GM12864 (cell line): ENCODE measurements around the gene RFTN2.
"Not testable (repeated sequence)": the region's sequence is repeated elsewhere in the genome, so short reads cannot be mapped to it uniquely, and the experiment has no call there.

Experiments used
- DNase-seq: peaks from one replicate; pipeline ENCODE4 v3.0.0-alpha.2; 2011; ENCODE audit warnings: low read depth
- H3K4me3 ChIP-seq: 2 replicates; pipeline ENCODE4 v1.5.1; 2011; ENCODE audit warnings: mild to moderate bottlenecking, low read depth, low read length, control low read depth
- TF ChIP-seq, protein P1 (sequence below): IDR thresholded peaks from 2 replicates; pipeline ENCODE4 v1.5.1; 2011; ENCODE audit warnings: low read depth, mild to moderate bottlenecking, moderate library complexity, low read length, control low read depth, inconsistent platforms; ENCODE audit errors: missing control alignments

The RFTN2 gene

GRCh38 chr2:197599285-197599965 lies 76.0 kb downstream of the RFTN2 start:
- DNase-seq = peak; percentile 39
- H3K4me3 ChIP-seq = no peak overlapping the region
- TF ChIP-seq, protein P1, sequence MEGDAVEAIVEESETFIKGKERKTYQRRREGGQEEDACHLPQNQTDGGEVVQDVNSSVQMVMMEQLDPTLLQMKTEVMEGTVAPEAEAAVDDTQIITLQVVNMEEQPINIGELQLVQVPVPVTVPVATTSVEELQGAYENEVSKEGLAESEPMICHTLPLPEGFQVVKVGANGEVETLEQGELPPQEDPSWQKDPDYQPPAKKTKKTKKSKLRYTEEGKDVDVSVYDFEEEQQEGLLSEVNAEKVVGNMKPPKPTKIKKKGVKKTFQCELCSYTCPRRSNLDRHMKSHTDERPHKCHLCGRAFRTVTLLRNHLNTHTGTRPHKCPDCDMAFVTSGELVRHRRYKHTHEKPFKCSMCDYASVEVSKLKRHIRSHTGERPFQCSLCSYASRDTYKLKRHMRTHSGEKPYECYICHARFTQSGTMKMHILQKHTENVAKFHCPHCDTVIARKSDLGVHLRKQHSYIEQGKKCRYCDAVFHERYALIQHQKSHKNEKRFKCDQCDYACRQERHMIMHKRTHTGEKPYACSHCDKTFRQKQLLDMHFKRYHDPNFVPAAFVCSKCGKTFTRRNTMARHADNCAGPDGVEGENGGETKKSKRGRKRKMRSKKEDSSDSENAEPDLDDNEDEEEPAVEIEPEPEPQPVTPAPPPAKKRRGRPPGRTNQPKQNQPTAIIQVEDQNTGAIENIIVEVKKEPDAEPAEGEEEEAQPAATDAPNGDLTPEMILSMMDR = peak; percentile 65

DNA sequence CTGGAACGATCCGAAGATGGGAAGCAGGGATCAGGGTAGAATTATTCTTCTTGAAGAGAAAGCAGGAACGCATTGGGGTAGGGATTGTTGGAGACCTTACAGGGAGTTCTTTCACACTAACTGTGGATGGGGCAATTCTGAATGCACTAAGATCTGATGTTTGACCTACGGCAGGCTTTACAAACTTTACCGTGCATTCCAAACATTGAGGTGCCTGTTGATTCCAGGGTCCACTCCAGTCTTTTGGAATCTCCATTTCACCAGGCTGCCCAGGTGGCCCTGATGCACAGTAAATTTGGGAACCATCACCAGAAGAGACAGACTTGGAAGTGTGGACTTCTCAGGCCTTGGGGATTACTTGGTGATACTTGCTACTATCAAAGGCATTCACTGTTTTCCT lies 76.9 kb downstream of the RFTN2 start:
- no peak overlapping the region for H3K4me3 ChIP-seq
- TF ChIP-seq, protein P1 = no peak
- DNase-seq = no peak

DNA sequence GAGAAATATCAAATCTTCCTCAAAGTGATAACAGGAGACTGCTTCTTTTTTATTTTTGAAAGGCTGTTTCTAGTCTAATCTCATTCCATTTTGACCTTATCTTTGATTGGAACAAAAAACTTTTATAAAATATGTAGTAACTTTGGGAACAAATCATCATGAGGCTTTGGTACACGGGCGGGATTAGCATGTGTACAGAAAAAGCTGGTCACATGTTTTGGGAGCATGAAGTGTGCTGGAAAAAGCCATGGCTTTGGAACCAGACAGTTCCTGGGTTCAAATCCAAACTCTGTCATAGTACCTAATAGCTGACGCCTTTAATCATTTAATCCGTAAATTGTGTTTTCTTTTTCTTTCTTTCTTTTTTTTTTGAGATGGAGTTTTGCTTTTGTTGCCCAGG lies 78.2 kb downstream of the RFTN2 start:
- TF ChIP-seq, protein P1 = no peak
- H3K4me3 ChIP-seq = no peak overlapping the region
- DNase-seq = no peak

- H3K4me3 ChIP-seq = no peak overlapping the region
- DNase-seq = no peak
- TF ChIP-seq, protein P1 = no peak
Measured at GRCh38 chr2:197596766-197597165, 78.6 kb downstream of the RFTN2 start.

DNA sequence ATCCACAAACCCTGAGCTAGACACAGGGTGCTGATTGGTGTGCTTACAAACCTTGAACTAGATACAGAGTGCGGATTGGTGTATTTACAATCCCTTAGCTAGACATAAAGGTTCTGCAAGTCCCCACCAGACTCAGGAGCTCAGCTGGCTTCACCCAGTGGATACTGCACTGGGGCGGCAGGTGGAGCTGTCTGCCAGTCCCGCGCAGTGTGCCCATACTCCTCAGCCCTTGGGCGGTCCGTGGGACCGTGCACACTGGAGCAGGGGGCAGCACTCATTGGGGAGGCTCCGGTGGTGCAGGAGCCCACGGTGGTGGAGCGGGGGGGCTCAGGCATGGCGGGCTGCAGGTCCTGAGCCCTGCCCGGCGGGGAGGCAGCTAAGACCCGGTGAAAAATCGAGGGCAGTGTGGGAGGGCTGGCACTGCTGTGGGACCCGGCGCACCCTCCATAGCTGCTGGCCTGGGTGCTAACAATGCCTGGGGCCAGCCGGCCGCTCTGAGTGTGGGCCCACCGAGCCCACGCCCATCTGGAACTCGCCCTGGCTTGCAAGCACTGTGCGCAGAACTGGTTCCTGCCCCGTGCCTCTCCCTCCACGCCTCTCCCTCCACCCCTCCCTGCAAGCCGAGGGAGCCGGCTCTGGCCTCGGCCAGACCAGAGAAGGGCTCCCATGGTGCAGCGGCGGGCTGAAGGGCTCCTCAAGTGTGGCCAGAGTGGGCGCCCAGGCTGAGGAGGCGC lies 83.9 kb downstream of the RFTN2 start:
- DNase-seq = no peak
- no peak overlapping the region for H3K4me3 ChIP-seq
- TF ChIP-seq, protein P1 = no peak

- H3K4me3 ChIP-seq, DNase-seq: not testable (repeated sequence)
Measured at GRCh38 chr2:197587255-197587654, 88.1 kb downstream of the RFTN2 start.

DNA sequence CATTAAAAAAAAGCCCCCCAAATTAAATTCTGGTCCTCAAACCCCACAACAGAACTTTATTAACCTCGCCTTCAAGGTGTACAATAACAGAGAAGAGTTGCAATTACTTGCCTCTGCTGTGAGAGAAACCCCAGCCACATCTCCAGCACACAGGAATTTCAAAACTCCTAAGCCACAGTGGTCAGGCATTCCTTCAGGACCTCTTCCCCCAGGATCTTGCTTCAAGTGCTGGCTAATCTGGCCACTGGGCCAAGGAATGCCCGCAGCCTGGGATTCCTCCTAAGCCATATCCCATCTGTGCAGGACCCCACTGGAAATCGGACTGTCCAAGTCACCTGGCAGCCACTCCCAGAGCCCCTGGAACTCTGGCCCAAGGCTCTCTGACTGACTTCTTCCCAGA lies 95.2 kb downstream of the RFTN2 start:
- H3K4me3 ChIP-seq, DNase-seq: not testable (repeated sequence)

DNA sequence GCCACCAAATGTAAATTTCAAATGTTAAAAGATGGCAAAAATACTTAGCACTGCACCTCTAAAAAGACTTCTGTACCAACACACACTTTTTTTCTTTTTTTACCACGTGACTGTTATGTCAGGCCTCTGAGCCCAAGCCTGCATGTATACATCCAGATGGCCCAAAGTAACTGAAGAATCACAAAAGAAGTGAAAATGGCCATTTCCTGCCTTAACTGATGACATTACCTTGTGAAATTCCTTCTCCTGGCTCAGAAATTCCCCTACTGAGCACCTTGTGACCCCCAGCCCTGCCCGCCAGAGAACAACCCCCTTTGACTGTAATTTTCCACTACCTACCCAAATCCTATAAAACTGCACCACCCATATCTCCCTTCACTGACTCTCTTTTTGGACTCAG lies 97.1 kb downstream of the RFTN2 start:
- DNase-seq, H3K4me3 ChIP-seq: not testable (repeated sequence)
